Effector memory CD4-positive, alpha-beta T cell (primary cell): ENCODE results near the gene CADM4.

Source experiments
- DNase-seq, 3 donors: peaks; one replicate each; pipeline ENCODE4 v3.0.0-alpha.2; 2020
- H3K27ac ChIP-seq: 2 replicates; pipeline ENCODE4 v1.7.0; 2013; ENCODE audit warnings: mild to moderate bottlenecking, low read length, moderate library complexity; ENCODE audit not compliant: insufficient read depth, poor library complexity, severe bottlenecking
- H3K27me3 ChIP-seq: replicated peaks from 2 replicates; pipeline ENCODE4 v1.7.0; 2013; ENCODE audit warnings: mild to moderate bottlenecking, low read length; ENCODE audit not compliant: insufficient read depth, control insufficient read depth, poor library complexity, severe bottlenecking
- H3K36me3 ChIP-seq: 2 replicates; pipeline ENCODE4 v1.7.0; 2013; ENCODE audit warnings: mild to moderate bottlenecking, low read length, moderate library complexity; ENCODE audit not compliant: control insufficient read depth, insufficient read depth
- H3K4me1 ChIP-seq: 2 replicates; pipeline ENCODE4 v1.7.0; 2013; ENCODE audit warnings: low read length, mild to moderate bottlenecking; ENCODE audit not compliant: control insufficient read depth, insufficient read depth, poor library complexity, severe bottlenecking
- H3K4me3 ChIP-seq: 2 replicates; pipeline ENCODE4 v1.7.0; 2013; ENCODE audit warnings: low read length, low read depth, mild to moderate bottlenecking; ENCODE audit not compliant: insufficient read depth, poor library complexity, severe bottlenecking
- H3K9me3 ChIP-seq: 2 replicates; pipeline ENCODE4 v1.7.0; 2013; ENCODE audit warnings: mild to moderate bottlenecking, low read length, moderate library complexity; ENCODE audit not compliant: control insufficient read depth

CADM4 gene

GRCh38 chr19:43597876-43598275, 41.8 kb downstream of the CADM4 start:
- peak overlapping the region; percentile 21 for H3K27ac ChIP-seq
- DNase-seq = no peak
- no peaks in the 10 kb centered on the region for H3K27me3 ChIP-seq
- H3K4me3 ChIP-seq = no peak overlapping the region
- H3K4me1 ChIP-seq = peaks cover 23% of the 10 kb centered on the region
- no peaks in the 10 kb centered on the region for H3K9me3 ChIP-seq
- peaks cover 21% of the 10 kb centered on the region for H3K36me3 ChIP-seq

- peaks cover 23% of the 10 kb centered on the region for H3K4me1 ChIP-seq
- peak overlapping the region; percentile 97 for H3K27ac ChIP-seq
- H3K9me3 ChIP-seq = no peaks in the 10 kb centered on the region
- no peaks in the 10 kb centered on the region for H3K27me3 ChIP-seq
- DNase-seq = no peak
- peaks cover 26% of the 10 kb centered on the region for H3K36me3 ChIP-seq
- H3K4me3 ChIP-seq = peak overlapping the region; percentile 79
Observed at GRCh38 chr19:43596842-43597461, 42.7 kb downstream of the CADM4 start.

- H3K36me3 ChIP-seq = peaks cover 28% of the 10 kb centered on the region
- H3K4me3 ChIP-seq = peak within 1 kb of the TSS; percentile 79
- no peaks in the 10 kb centered on the region for H3K27me3 ChIP-seq
- peaks cover 23% of the 10 kb centered on the region for H3K4me1 ChIP-seq
- peak within 1 kb of the TSS; percentile 97 for H3K27ac ChIP-seq
- no peaks in the 10 kb centered on the region for H3K9me3 ChIP-seq
- DNase-seq = peak; percentile 99 to 100 (median 100)
Observed at GRCh38 chr19:43595999-43596841, 43.4 kb downstream of the CADM4 start, which contains the start of the genes IRGQ and ZNF576. IRGQ (minus strand) TSS chr19:43596134; CDS start chr19:43595338, 796 bp downstream. ZNF576 (plus strand) TSS chr19:43596595; CDS start chr19:43597109, 514 bp downstream.

- Histone ChIP-seq H3K27me3 (no peaks in the 10 kb centered on the region), H3K27ac (peak overlapping the region; percentile 97), H3K4me3 (peak overlapping the region; percentile 79), H3K4me1 (peaks cover 23% of the 10 kb centered on the region), H3K9me3 (no peaks in the 10 kb centered on the region), H3K36me3 (peaks cover 31% of the 10 kb centered on the region)
- no peak for DNase-seq
Observed at GRCh38 chr19:43595605-43595998, 44.0 kb downstream of the CADM4 start.

GRCh38 chr19:43594710-43595604, 44.7 kb downstream of the CADM4 start:
- Histone ChIP-seq H3K36me3 (peaks cover 31% of the 10 kb centered on the region), H3K27me3 (no peaks in the 10 kb centered on the region), H3K9me3 (no peaks in the 10 kb centered on the region), H3K4me1 (peaks cover 23% of the 10 kb centered on the region), H3K4me3 (peak overlapping the region; percentile 79), H3K27ac (peak overlapping the region; percentile 97)
- peak; percentile 54 to 67 (median 63) for DNase-seq

GRCh38 chr19:43594081-43594697, 45.5 kb downstream of the CADM4 start:
- DNase-seq = no peak
- Histone ChIP-seq H3K4me1 (peaks cover 23% of the 10 kb centered on the region), H3K36me3 (peaks cover 26% of the 10 kb centered on the region), H3K27ac (peak overlapping the region; percentile 97), H3K27me3 (no peaks in the 10 kb centered on the region), H3K4me3 (peak overlapping the region; percentile 79), H3K9me3 (no peaks in the 10 kb centered on the region)

GRCh38 chr19:43592800-43593350, 46.8 kb downstream of the CADM4 start:
- Histone ChIP-seq H3K27me3 (no peaks in the 10 kb centered on the region), H3K27ac (no peak overlapping the region)

GRCh38 chr19:43591904-43592772, 47.5 kb downstream of the CADM4 start:
- peaks cover 16% of the 10 kb centered on the region for H3K36me3 ChIP-seq
- no peak overlapping the region for H3K27ac ChIP-seq

More at GRCh38 chr19:43592800-43593350, 46.8 kb downstream of the CADM4 start:
- Histone ChIP-seq H3K4me3 (no peak overlapping the region), H3K9me3 (no peaks in the 10 kb centered on the region), H3K36me3 (peaks cover 16% of the 10 kb centered on the region), H3K4me1 (peaks cover 19% of the 10 kb centered on the region)
- no peak for DNase-seq

More at GRCh38 chr19:43591904-43592772, 47.5 kb downstream of the CADM4 start:
- H3K27me3 ChIP-seq = no peaks in the 10 kb centered on the region
- H3K4me1 ChIP-seq = peaks cover 12% of the 10 kb centered on the region
- DNase-seq = no peak
- H3K9me3 ChIP-seq = no peaks in the 10 kb centered on the region
- H3K4me3 ChIP-seq = no peak overlapping the region
